Subcutaneous abdominal adipose tissue (tissue), 5 donors: Measurements from ENCODE around the gene CCDC186.
A peak's percentile ranks its signal among the peaks of the same experiment; 100 is the strongest.

Experiments used
- H3K27ac ChIP-seq: one replicate; pipeline ENCODE4 v1.7.0; 2013; ENCODE audit warnings: low read depth, mild to moderate bottlenecking, inconsistent platforms, low read length, moderate library complexity
- H3K27me3 ChIP-seq, 5 donors: one replicate each; pipeline ENCODE4 v1.7.0; 2013; ENCODE audit warnings: low read length in 5 of 5, inconsistent platforms in 1 of 5; ENCODE audit not compliant: control insufficient read depth in 5 of 5, insufficient read depth in 4 of 5
- H3K36me3 ChIP-seq, 5 donors: one replicate each; pipeline ENCODE4 v1.7.0; 2013; ENCODE audit warnings: low read length in 5 of 5; ENCODE audit not compliant: control insufficient read depth in 5 of 5, insufficient read depth in 5 of 5
- H3K4me1 ChIP-seq, 5 donors: one replicate each; pipeline ENCODE4 v1.7.0; 2013; ENCODE audit warnings: low read length in 5 of 5, mild to moderate bottlenecking in 3 of 5, moderate library complexity in 1 of 5; ENCODE audit not compliant: control insufficient read depth in 5 of 5, insufficient read depth in 5 of 5
- H3K4me3 ChIP-seq, 5 donors: one replicate each; pipeline ENCODE4 v1.7.0; 2013; ENCODE audit warnings: low read length in 5 of 5, low read depth in 1 of 5
- H3K9ac ChIP-seq, 5 donors: one replicate each; pipeline ENCODE4 v1.7.0; 2013; ENCODE audit warnings: low read length in 5 of 5, mild to moderate bottlenecking in 4 of 5, moderate library complexity in 3 of 5
- H3K9me3 ChIP-seq, 5 donors: one replicate each; pipeline ENCODE4 v1.7.0; 2013; ENCODE audit warnings: low read length in 5 of 5; ENCODE audit not compliant: control insufficient read depth in 5 of 5
- donor health status: healthy.
- donor health status: healthy.
- donor health status: healthy.
- donor health status: healthy.
- donor health status: healthy.

CCDC186 gene

GRCh38 chr10:114176511-114176910 is 2.5 kb upstream of the CCDC186 start:
- H3K4me3 ChIP-seq = no peak overlapping the region
- no peak overlapping the region for H3K27ac ChIP-seq
- H3K4me1 ChIP-seq = peaks cover 2 to 29% (median 21%) of the 10 kb centered on the region in 5 donors
- no peaks in the 10 kb centered on the region for H3K36me3 ChIP-seq
- no peak overlapping the region for H3K9ac ChIP-seq
- H3K9me3 ChIP-seq = no peaks in the 10 kb centered on the region
- no peaks in the 10 kb centered on the region for H3K27me3 ChIP-seq

DNA sequence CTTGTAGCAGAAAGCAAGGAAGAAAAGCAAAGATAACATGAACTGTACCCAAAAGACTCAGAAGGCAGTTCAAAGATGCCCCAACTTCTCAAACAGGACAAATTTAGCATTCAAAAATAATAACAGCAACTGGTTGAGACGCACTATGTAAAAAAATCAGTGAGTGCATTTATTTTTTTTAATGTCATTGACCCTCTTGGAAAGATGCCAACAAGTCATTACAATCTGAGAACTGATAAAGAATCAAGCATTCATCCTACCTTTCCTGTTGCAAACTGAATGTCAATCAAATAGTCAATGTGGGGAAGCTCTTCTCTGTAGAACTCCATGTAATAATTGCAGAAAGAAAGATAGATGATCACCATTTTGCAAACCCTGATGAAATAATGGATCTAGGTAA is 1.7 kb upstream of the CCDC186 start:
- Histone ChIP-seq H3K36me3 (no peaks in the 10 kb centered on the region), H3K4me1 (peaks cover 2 to 29% (median 21%) of the 10 kb centered on the region in 5 donors), H3K27ac (no peak overlapping the region), H3K4me3 (no peak overlapping the region), H3K9ac (no peak overlapping the region), H3K9me3 (no peaks in the 10 kb centered on the region), H3K27me3 (no peaks in the 10 kb centered on the region)

- Histone ChIP-seq H3K4me1 (peaks cover 2 to 29% (median 21%) of the 10 kb centered on the region in 5 donors), H3K4me3 (peak overlapping the region; percentile 95 to 100 (median 97)), H3K27me3 (no peaks in the 10 kb centered on the region), H3K9me3 (no peaks in the 10 kb centered on the region), H3K9ac (peak overlapping the region in 4 of 5 donors; percentile 92 to 98 (median 94)), H3K27ac (peak overlapping the region; percentile 81), H3K36me3 (no peaks in the 10 kb centered on the region)
Measured at GRCh38 chr10:114174695-114175188, 739 bp upstream of the CCDC186 start.

- Histone ChIP-seq H3K4me3 (peak overlapping the region; percentile 94 to 100 (median 96)), H3K27ac (peak overlapping the region; percentile 81), H3K4me1 (peaks cover 2 to 29% (median 21%) of the 10 kb centered on the region in 5 donors), H3K9ac (peak overlapping the region; percentile 87 to 98 (median 93)), H3K36me3 (no peaks in the 10 kb centered on the region), H3K9me3 (peaks cover 1 to 4% (median 3%) of the 10 kb centered on the region in 5 donors), H3K27me3 (no peaks in the 10 kb centered on the region)
Measured at GRCh38 chr10:114173603-114173920, 441 bp downstream of the CCDC186 start.

GRCh38 chr10:114172776-114173602 is 1.0 kb downstream of the CCDC186 start:
- Histone ChIP-seq H3K9ac (peak overlapping the region; percentile 87 to 98 (median 93)), H3K9me3 (peaks cover 3 to 8% (median 5%) of the 10 kb centered on the region in 5 donors), H3K4me3 (peak overlapping the region; percentile 94 to 100 (median 96)), H3K27ac (peak overlapping the region; percentile 81), H3K27me3 (no peaks in the 10 kb centered on the region), H3K4me1 (peaks cover 2 to 29% (median 21%) of the 10 kb centered on the region in 5 donors), H3K36me3 (no peaks in the 10 kb centered on the region)

DNA sequence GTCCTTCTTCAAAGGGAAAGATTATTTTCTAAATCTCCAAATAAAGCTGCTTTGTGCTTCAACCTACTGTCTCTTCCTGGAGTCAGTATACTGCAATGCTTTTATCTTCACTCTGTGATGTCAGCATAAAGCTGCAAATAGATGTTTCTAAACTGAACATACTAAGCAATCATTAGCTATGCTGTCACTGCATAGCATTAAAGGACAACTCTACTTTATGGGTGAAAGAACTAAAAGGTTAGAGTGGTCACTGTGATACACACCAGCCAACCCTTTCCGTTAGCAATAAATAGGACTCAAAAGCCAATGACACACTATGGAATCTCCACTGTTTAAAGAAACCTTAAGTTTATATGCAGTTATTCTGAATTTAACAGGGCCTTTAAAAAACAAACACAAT is 1.8 kb downstream of the CCDC186 start:
- peak overlapping the region; percentile 94 to 100 (median 96) for H3K4me3 ChIP-seq

GRCh38 chr10:114168450-114169009 is 5.5 kb downstream of the CCDC186 start:
- peaks cover 0 to 21% (median 15%) of the 10 kb centered on the region in 5 donors for H3K4me1 ChIP-seq
- H3K4me3 ChIP-seq = no peak overlapping the region
- H3K27me3 ChIP-seq = no peaks in the 10 kb centered on the region
- peaks cover 0 to 2% (median 0%) of the 10 kb centered on the region in 5 donors for H3K36me3 ChIP-seq
- H3K9me3 ChIP-seq = peaks cover 3 to 8% (median 5%) of the 10 kb centered on the region in 5 donors
- H3K9ac ChIP-seq = no peak overlapping the region
- H3K27ac ChIP-seq = no peak overlapping the region

More for the DNA sequence above, 1.8 kb downstream of the CCDC186 start:
- H3K4me1 ChIP-seq = peaks cover 2 to 29% (median 21%) of the 10 kb centered on the region in 5 donors
- H3K27ac ChIP-seq = peak overlapping the region; percentile 81
- peak overlapping the region in 4 of 5 donors; percentile 16 to 93 (median 74) for H3K9ac ChIP-seq
- H3K27me3 ChIP-seq = no peaks in the 10 kb centered on the region
- H3K36me3 ChIP-seq = peaks cover 0 to 2% (median 0%) of the 10 kb centered on the region in 5 donors
- peaks cover 3 to 8% (median 5%) of the 10 kb centered on the region in 5 donors for H3K9me3 ChIP-seq

- Histone ChIP-seq H3K27ac (no peak overlapping the region), H3K9me3 (peaks cover 3 to 8% (median 5%) of the 10 kb centered on the region in 5 donors), H3K4me3 (no peak overlapping the region), H3K36me3 (peaks cover 0 to 2% (median 0%) of the 10 kb centered on the region in 5 donors), H3K4me1 (peaks cover 0 to 18% (median 18%) of the 10 kb centered on the region in 5 donors), H3K9ac (no peak overlapping the region), H3K27me3 (no peaks in the 10 kb centered on the region)
Measured at GRCh38 chr10:114167985-114168384, 6.0 kb downstream of the CCDC186 start.

DNA sequence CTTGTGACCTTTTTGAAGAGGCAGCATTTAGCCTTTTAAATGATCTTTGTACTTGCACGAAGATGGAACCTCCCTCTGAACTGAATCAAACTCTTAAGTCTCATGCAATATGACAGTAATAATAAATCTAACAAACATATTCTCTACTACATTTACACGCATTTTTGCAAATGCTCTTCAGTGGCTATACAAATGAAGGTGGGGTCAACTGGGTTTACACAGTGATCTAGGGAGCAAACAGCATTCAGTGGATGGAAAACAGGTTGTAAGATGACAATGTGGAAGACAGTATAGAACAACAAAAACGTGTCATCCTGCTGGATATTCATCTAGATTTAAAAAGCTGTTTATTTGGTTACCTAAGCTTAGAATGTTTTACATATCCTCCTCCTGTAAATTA is 7.5 kb downstream of the CCDC186 start:
- Histone ChIP-seq H3K4me1 (peaks cover 0 to 8% (median 5%) of the 10 kb centered on the region in 5 donors), H3K4me3 (no peak overlapping the region), H3K27ac (no peak overlapping the region), H3K36me3 (peaks cover 0 to 7% (median 5%) of the 10 kb centered on the region in 5 donors), H3K27me3 (no peaks in the 10 kb centered on the region), H3K9me3 (peaks cover 3 to 8% (median 5%) of the 10 kb centered on the region in 5 donors), H3K9ac (no peak overlapping the region)

DNA sequence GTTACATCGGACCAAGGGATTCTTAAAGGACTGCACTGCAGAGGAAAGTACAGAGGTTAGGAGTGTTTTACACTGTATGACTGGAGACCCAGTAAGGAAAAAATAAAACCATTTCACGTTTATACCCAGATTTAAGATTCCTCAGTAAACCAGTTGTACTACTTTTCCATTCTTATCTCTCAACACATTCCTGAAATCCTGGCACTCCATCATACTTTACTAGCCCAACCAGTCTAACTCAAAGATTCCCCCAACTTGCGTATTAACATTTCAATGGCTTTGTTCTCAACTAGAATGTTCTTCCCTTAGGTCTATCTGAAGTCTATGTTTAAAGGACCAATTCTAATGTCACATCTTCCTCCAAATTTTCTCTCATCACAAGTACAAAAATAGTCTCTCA is 8.0 kb downstream of the CCDC186 start:
- no peak overlapping the region for H3K27ac ChIP-seq
- no peaks in the 10 kb centered on the region for H3K27me3 ChIP-seq
- peaks cover 0 to 9% (median 7%) of the 10 kb centered on the region in 5 donors for H3K36me3 ChIP-seq
- H3K9me3 ChIP-seq = peaks cover 3 to 8% (median 5%) of the 10 kb centered on the region in 5 donors
- H3K4me3 ChIP-seq = no peak overlapping the region
- peaks cover 0 to 8% (median 5%) of the 10 kb centered on the region in 5 donors for H3K4me1 ChIP-seq
- no peak overlapping the region for H3K9ac ChIP-seq
